Calu3 (cell line): ENCODE data around the gene PCSK6. TPM values are rescaled to one million over a fixed set of nuclear protein-coding genes. Genes with fewer than 3 reads are reported as not detected.

Source experiments
- BruUV-seq: library from RNA; stranded (reverse); fragments of 400-500 nt; replicated peaks from 2 replicates; lab custom pipeline; 2021; lab: Mats Ljungman, UMichigan
- CTCF ChIA-PET: fragments of 300-600 bp; sonication (Branson Sonifier 250); formaldehyde crosslinking; loops from one replicate; lab custom pipeline; 2022; ENCODE audit warnings: antibody characterized with exemption; lab: Charles Lee
- DNase-seq: peaks from one replicate; pipeline ENCODE4 v3.0.0; 2022
- H3K27ac Mint-ChIP-seq: one replicate; pipeline ENCODE4 v1.8.0; 2022; ENCODE audit warnings: mixed read lengths; ENCODE audit not compliant: unreplicated experiment
- H3K27me3 Mint-ChIP-seq: one replicate; pipeline ENCODE4 v1.8.0; 2022; ENCODE audit warnings: mixed read lengths; ENCODE audit not compliant: unreplicated experiment
- H3K36me3 Mint-ChIP-seq: one replicate; pipeline ENCODE4 v1.8.0; 2022; ENCODE audit warnings: mild to moderate bottlenecking, moderate library complexity, mixed read lengths; ENCODE audit not compliant: insufficient read depth, unreplicated experiment
- H3K4me1 Mint-ChIP-seq: one replicate; pipeline ENCODE4 v1.8.0; 2022; ENCODE audit warnings: mild to moderate bottlenecking, low read depth, mixed read lengths; ENCODE audit not compliant: unreplicated experiment
- H3K4me3 Mint-ChIP-seq: one replicate; pipeline ENCODE4 v1.8.0; 2022; ENCODE audit warnings: mild to moderate bottlenecking, low read depth, moderate library complexity, mixed read lengths; ENCODE audit not compliant: unreplicated experiment
- H3K9me3 Mint-ChIP-seq: one replicate; pipeline ENCODE4 v1.8.0; 2022; ENCODE audit warnings: low read depth, mixed read lengths; ENCODE audit not compliant: unreplicated experiment
- intact Hi-C: fragments of 100-400 bp; cut with micrococcal nuclease; formaldehyde crosslinking; loops from one replicate; pipeline ENCODE4 v1.10.0; 2022; ENCODE audit not compliant: unreplicated experiment
- total RNA-seq: library from RNA; stranded (reverse); gene quantifications from 2 replicates; pipeline ENCODE4 v1.2.3, GENCODE V29; 2022
- TF ChIP-seq, protein P1 (sequence below): fragments of 200-600 bp; IDR thresholded peaks from one replicate; pipeline ENCODE4 v1.8.0; 2022; ENCODE audit warnings: antibody characterized with exemption; ENCODE audit not compliant: unreplicated experiment

Gene PCSK6
- total RNA-seq, 1 experiment from 2014 or later = 5.1 TPM

DNA sequence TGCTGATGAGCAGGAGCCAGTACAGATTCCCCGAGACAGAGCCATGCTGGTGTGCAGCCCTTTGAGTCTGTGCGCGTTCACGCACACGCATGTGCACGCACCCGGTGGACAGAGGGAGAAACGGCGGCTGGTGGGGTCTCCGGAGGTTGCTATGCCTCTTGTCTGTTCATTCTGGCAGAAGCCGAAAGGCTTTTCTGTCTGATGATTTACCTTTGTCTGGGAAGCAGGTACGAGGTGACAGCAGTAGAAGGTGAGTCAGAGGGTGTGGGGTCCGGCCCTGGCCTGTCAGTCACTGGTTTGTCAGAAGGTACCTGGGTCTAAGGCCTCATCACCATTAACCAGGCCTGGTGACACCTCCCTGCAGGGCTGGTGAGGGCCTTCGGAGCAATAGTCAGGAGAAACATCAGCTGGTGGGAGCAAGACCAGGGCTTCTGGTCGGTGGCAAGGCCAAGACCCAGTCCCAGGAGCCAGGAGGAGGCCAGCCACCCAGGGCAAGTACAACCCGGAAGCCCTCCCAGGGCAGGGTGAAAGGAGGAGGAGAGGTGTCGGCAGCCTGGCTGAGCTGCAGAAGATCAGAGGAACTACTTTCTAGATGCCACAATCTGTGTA, 7.5 kb downstream of the PCSK6 start:
- Mint-ChIP-seq H3K27me3 (peaks cover 45% of the 10 kb centered on the region), H3K4me3 (no peak overlapping the region), H3K36me3 (no peaks in the 10 kb centered on the region), H3K9me3 (no peaks in the 10 kb centered on the region), H3K4me1 (peaks cover 22% of the 10 kb centered on the region), H3K27ac (no peak overlapping the region)
- no peak for DNase-seq
- no TSS peak for BruUV-seq
- CTCF ChIA-PET = no interaction called here
- intact Hi-C loops = no loop called here
- TF ChIP-seq, protein P1, sequence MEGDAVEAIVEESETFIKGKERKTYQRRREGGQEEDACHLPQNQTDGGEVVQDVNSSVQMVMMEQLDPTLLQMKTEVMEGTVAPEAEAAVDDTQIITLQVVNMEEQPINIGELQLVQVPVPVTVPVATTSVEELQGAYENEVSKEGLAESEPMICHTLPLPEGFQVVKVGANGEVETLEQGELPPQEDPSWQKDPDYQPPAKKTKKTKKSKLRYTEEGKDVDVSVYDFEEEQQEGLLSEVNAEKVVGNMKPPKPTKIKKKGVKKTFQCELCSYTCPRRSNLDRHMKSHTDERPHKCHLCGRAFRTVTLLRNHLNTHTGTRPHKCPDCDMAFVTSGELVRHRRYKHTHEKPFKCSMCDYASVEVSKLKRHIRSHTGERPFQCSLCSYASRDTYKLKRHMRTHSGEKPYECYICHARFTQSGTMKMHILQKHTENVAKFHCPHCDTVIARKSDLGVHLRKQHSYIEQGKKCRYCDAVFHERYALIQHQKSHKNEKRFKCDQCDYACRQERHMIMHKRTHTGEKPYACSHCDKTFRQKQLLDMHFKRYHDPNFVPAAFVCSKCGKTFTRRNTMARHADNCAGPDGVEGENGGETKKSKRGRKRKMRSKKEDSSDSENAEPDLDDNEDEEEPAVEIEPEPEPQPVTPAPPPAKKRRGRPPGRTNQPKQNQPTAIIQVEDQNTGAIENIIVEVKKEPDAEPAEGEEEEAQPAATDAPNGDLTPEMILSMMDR = no peak

DNA sequence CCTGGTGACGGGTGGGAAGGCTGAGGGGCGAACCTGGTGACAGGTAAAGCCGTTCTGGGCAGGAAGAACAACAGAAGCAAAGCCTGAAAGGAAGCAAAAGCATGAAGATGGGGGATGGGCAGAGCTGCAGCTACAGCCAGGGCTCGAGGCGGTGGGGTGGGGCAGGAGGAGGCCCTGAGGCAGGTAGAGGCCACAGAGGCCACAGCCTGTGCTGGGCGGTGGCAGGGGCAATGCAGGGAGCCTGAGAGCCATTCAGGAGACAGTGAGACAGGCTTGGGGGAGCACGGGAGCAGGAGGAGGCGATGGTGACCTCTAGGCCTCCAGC, 8.2 kb downstream of the PCSK6 start:
- TF ChIP-seq, protein P1 = no peak
- Mint-ChIP-seq H3K27me3 (peaks cover 39% of the 10 kb centered on the region), H3K27ac (no peak overlapping the region), H3K36me3 (no peaks in the 10 kb centered on the region), H3K4me3 (no peak overlapping the region), H3K4me1 (peaks cover 22% of the 10 kb centered on the region), H3K9me3 (no peaks in the 10 kb centered on the region)
- CTCF ChIA-PET = no interaction called here
- BruUV-seq = no TSS peak
- intact Hi-C loops = no loop called here
- no peak for DNase-seq

DNA sequence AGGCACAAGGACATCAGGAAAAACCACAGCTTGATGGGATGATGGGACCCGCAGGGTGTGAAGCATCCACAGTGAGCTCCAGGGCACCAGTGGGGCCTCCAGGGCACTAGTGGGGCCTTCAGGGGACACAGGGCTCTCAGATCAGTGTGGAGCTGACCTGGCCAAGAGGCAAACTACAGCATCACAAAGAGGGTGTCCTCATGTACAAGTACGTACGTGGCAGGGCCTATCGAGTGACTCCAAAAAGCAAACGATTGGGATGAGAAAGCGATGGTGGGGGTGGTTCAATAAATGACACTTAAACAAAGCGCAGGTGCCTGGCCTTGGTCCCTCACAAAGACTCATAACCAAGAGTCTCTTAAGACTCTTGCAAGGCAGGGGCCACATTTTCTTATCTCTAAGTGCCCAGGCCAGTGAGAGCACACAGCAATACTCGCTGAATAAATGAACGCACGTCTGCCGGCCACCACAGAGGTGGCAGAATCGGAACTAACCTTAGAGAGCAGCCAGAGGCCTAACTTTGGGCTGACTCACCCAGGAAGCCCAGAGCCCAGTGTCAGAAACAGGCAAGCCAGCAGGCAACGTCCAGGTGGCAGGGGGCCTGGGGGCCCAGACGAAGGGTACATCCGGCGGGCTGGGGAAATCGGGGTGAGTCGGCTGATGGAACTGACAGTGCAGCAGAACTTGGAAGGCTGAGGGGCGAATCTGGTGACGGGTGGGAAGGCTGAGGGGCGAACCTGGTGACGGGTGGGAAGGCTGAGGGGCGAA, 8.7 kb downstream of the PCSK6 start:
- CTCF ChIA-PET = no interaction called here
- no peak overlapping the region for H3K4me3 Mint-ChIP-seq
- no TSS peak for BruUV-seq
- H3K36me3 Mint-ChIP-seq = no peaks in the 10 kb centered on the region
- H3K27ac Mint-ChIP-seq = no peak overlapping the region
- peaks cover 33% of the 10 kb centered on the region for H3K27me3 Mint-ChIP-seq
- H3K9me3 Mint-ChIP-seq = no peaks in the 10 kb centered on the region
- DNase-seq = no peak
- peaks cover 22% of the 10 kb centered on the region for H3K4me1 Mint-ChIP-seq
- TF ChIP-seq, protein P1 = no peak
- intact Hi-C loops = no loop called here

DNA sequence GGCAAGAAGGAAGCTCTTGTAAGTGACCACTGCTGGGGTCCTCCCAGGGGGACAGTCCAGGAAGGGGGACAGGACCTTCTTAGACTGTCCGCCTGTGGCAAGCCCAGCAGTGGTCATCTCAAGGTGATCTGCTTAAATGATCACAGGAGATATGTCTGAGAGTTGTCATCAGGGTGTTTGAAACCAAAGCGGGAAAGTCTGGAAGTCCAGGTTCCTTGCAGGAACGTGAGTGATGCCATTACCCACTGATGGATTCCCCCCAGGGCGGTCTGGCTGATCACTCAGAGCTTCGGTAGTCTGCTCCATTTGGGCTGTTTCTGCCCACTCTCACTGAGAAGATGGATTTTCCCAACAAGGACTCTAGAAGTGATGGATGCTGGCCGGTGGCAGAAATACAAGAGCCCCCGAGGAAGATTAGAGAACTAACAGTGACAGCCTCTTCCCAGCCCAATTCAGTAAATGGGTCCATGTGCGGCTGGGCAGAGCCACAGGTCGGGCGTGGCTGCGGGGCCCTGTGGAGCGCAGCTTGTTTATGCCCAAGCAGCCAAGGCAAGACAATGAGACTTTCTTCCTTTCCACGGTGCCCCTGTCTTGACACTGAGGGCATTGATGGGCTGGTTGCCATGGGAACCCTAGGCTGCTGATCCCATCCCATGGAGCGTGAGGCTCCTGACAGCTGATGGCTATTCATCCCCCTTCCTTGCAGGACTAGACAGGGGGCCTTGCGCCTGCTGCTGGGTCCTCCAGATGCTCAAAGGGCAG, 9.5 kb downstream of the PCSK6 start:
- H3K36me3 Mint-ChIP-seq = no peaks in the 10 kb centered on the region
- intact Hi-C loops = no loop called here
- H3K4me3 Mint-ChIP-seq = no peak overlapping the region
- H3K27me3 Mint-ChIP-seq = peaks cover 27% of the 10 kb centered on the region
- H3K27ac Mint-ChIP-seq = no peak overlapping the region
- DNase-seq = no peak
- BruUV-seq = no TSS peak
- no peaks in the 10 kb centered on the region for H3K9me3 Mint-ChIP-seq
- CTCF ChIA-PET = no interaction called here
- TF ChIP-seq, protein P1 = no peak
- H3K4me1 Mint-ChIP-seq = peaks cover 22% of the 10 kb centered on the region
